MM.1S (cell line): ENCODE measurements around the gene BRPF3.

Source experiments
- CTCF ChIP-seq: fragments of 300-600 bp; sonication (generic); IDR thresholded peaks from 2 replicates; pipeline ENCODE4 v1.5.1; 2016; ENCODE audit warnings: antibody characterized with exemption, low read length, mixed read lengths
- EZH2 ChIP-seq: fragments of 300-600 bp; sonication (generic); optimal IDR thresholded peaks from 2 replicates; pipeline ENCODE3; 2017; ENCODE audit warnings: low read depth, mild to moderate bottlenecking, antibody characterized with exemption, low read length, mixed read lengths

DNA sequence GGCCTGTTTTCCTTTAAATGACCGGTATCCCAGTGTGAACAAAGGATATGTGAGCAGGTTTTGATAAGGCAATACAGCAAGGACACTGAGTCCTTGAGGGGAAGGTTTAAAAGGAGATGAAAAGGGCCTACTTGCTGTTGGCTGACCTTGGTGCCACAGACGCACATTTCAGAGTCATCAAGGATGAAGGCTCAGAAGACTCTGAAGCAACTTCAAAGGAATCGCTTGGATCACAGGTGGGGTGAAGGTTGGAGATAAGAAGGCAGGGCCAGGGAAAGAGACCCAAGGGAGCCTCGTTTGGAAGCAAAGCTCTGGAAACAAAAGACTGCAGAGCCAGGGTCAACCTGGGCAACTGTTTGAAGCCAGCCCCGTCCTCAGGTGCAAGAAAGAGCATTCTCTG lies 43.2 kb downstream of the BRPF3 start:
- TF ChIP-seq CTCF (no peak), EZH2 (no peak)
